ENCODE measurements around the gene OR4Q3.
"Not testable (repeated sequence)": the region's sequence is repeated elsewhere in the genome, so short reads cannot be mapped to it uniquely, and the experiment has no call there.

Gene OR4Q3

GRCh38 chr14:19743256-19743655 lies at the start of gene OR4Q3:
TSS of gene OR4Q3 (plus strand) at chr14:19743571.
- DNase-seq = no peak

GRCh38 chr14:19729359-19729758 lies 14.0 kb upstream of the OR4Q3 start:
- no peak for DNase-seq

- DNase-seq = no peak
Measured at GRCh38 chr14:19729763-19730162, 13.6 kb upstream of the OR4Q3 start.

GRCh38 chr14:19733893-19734292 lies 9.5 kb upstream of the OR4Q3 start:
- DNase-seq = not testable (repeated sequence)

GRCh38 chr14:19752316-19752715 lies 8.9 kb downstream of the OR4Q3 start:
- DNase-seq = not testable (repeated sequence)

- no peak for DNase-seq
Measured at GRCh38 chr14:19754172-19754571, 10.8 kb downstream of the OR4Q3 start.

GRCh38 chr14:19771491-19771890 lies 28.1 kb downstream of the OR4Q3 start:
- DNase-seq = not testable (repeated sequence)

GRCh38 chr14:19771895-19772430 lies 28.6 kb downstream of the OR4Q3 start:
- DNase-seq = no peak

GRCh38 chr14:19772454-19772853 lies 29.1 kb downstream of the OR4Q3 start:
- not testable (repeated sequence) for DNase-seq

- DNase-seq = not testable (repeated sequence)
Measured at GRCh38 chr14:19773204-19773603, 29.8 kb downstream of the OR4Q3 start, which contains the start of gene OR4M1. TSS of gene OR4M1 (plus strand) at chr14:19773504. CDS start at chr14:19780323, 6,819 bp downstream.

GRCh38 chr14:19775587-19775986 lies 32.2 kb downstream of the OR4Q3 start:
- no peak for DNase-seq

- not testable (repeated sequence) for DNase-seq
Measured at GRCh38 chr14:19785848-19786247, 42.5 kb downstream of the OR4Q3 start.

- DNase-seq = not testable (repeated sequence)
Measured at GRCh38 chr14:19787318-19787717, 43.9 kb downstream of the OR4Q3 start.

- DNase-seq = not testable (repeated sequence)
Measured at GRCh38 chr14:19788150-19788549, 44.8 kb downstream of the OR4Q3 start.

- not testable (repeated sequence) for DNase-seq
Measured at GRCh38 chr14:19796520-19797108, 53.2 kb downstream of the OR4Q3 start.

All from stimulated activated CD4-positive, alpha-beta T cell treated with anti-CD3 and anti-CD28 coated beads, Interleukin-4, amount 100 ng/mL, for 4 hours (primary cell).